HG03108 (cell line): Measurements from ENCODE around the gene RAD21L1.
"Not testable (repeated sequence)": the region's sequence is repeated elsewhere in the genome, so short reads cannot be mapped to it uniquely, and the experiment has no call there.

Source experiments
- ATAC-seq: cut with Tn5 transposase; IDR thresholded peaks from one replicate; pipeline ENCODE4 v1.9.1; 2021; ENCODE audit warnings: moderate library complexity; ENCODE audit not compliant: unreplicated experiment

RAD21L1 gene

DNA sequence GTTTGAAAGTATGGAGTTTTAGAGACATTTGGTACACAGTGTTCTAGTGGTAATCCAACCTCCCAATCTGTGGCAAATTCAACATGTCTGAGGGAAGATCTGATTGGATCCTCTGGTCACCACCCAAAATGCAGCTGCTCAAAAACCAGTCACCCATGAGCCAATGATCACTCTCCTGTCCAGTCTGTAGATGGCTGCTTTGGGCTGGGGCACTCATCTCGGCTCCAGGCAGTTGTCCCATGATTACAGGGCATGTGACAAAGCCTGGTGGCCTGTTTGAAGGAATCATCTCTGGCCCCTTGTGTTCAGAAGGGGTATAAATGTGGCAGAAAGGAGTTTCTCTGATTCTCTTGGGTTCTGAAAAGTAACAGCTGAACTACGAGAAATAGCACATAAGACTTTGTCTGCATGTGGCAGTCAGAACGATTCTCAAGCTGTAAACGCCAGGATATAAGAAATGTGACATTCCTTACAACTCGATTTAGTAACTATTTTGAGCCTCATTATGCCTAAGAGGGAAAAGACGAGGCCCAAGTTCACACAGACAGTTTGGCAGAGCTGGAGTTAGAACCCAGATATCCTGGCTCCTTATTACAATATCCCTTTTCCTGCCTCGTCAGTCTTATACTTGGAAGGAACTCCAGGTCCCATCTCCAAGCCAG, 26.5 kb upstream of the RAD21L1 start:
- no peak for ATAC-seq

DNA sequence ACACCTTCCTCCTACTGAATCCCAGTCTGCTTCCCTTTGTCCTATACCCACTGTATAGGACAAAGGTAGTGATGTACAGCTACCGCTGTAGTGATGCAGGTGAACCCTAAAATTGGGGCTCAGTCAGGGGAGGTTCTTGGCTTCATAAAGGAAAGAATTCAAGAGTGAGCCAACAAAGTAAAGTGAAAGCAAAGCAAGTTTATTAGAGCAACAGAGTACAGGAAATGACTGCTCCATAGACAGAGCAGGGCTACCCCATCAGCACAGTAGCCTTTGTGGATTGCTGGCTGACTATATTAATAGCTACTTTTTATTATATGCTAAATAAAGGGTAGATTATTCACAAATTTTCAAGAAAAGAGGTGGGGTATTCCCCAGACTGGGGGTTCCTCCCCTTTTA, 25.9 kb upstream of the RAD21L1 start:
- ATAC-seq = no peak

DNA sequence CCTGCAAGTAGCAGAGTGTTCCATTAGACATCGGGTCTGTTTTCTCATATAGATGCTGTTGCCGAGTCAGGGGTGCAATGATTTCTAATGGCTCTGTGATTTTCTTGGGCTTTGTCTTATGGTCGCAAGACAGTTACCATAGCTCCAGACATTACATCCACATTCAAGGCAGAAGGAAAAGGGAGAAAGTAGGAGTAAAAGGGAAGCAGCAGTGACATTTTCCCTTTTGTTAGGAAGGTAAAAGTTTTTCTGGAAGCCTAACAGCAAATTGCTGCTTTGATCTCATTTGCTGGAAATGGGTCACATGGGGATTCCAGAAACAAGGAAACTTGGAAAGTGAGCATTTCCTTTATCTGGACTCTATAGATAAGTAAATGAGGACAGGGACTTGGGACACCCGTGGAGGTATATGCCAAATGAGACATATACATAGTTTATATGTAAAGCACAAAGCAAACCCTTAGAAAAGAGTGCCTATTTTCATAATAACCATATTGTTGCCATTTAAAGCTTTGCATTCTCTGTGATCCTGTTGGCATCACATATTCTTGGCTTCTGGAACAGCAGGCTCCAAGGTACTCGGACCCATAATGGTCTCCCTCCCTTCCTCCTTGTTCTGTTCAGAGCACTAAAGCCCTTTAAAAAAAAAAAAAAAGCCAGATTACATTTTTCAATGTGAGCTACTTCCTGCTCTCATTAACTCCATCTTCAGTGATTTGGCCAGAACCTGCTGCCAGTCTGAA, 22.9 kb upstream of the RAD21L1 start, which contains the start of gene C20orf202:
C20orf202 (plus strand) TSS at position 693 of the 743 bp plus-strand sequence. CDS start 132 bp downstream, outside the sequence.
- no peak for ATAC-seq

DNA sequence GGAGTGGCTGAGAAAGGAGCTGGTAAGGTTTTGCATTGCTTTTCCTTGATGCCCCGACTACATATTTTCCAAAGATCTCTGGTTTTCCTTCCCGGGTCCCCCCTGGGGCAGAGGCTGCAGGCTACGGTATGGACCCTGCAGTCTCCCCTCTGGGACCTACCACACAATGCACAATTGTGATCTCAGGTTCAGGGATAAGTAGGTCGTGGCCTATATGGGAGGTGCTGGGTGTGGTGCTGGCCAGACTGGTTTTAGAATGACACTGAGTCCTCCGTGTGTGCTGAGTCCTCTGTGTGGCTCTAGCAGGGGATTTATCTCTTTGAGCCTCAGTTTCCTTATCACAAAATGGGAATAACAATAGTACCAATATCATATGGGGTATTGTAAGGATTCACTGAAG, 22.2 kb upstream of the RAD21L1 start:
- ATAC-seq = no peak

DNA sequence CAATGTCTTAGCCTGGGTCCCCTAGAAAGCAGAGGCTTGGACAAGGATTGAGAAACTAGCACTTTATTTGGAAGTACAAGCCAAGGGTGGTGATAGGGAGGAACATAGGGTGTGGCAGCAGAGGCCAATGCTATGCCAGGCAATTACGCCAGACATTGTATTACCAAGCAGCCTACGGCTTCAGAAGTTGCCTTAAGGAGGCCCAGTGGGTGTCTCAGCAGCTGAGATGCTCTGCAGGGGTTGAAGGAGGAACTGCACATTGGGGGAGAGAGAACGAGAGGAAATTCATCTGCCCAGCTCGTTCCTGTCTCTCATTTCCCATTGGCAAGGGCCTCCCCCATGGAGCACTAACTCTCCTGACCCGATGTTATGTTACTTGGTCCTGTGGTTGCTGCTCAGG, 21.7 kb upstream of the RAD21L1 start:
- no peak for ATAC-seq

DNA sequence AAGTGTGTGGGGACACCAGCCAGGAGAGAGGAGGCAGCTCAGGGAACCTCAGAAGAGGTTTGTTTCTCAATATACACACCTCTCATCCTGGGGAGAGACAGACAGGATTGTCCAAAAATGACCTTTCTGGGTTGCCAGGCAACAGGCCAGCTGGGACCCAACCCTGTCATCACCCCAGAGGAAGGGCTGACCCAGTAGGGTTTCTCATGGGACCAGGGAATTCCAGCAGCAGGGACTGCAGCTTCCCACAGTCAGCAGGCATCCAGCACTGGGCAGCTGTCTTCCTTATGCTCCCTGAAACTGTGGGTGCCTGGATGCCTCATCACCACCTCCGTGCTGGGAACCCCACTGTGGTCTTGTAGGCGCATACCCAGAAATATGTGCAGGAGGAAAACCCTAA, 21.3 kb upstream of the RAD21L1 start:
- no peak for ATAC-seq

DNA sequence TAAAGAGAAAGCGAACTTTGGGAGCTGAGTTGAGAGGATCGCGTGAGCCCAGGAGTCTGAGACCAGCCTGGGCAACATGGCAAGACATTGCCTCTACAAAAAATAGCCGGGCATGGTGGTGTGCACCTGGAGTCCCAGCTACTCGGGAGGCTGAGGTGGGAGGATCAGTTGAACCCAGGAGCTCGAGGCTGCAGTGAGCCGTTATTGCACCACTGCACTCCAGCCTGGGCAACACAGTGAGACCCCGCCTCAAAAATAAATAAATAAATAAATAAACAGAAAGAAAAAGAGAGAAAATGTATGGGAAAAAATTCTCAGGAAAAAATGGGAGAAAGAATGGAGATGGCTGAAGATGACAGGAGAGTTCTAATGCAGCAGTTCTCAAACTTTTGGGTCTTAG, 20.0 kb upstream of the RAD21L1 start:
- no peak for ATAC-seq

DNA sequence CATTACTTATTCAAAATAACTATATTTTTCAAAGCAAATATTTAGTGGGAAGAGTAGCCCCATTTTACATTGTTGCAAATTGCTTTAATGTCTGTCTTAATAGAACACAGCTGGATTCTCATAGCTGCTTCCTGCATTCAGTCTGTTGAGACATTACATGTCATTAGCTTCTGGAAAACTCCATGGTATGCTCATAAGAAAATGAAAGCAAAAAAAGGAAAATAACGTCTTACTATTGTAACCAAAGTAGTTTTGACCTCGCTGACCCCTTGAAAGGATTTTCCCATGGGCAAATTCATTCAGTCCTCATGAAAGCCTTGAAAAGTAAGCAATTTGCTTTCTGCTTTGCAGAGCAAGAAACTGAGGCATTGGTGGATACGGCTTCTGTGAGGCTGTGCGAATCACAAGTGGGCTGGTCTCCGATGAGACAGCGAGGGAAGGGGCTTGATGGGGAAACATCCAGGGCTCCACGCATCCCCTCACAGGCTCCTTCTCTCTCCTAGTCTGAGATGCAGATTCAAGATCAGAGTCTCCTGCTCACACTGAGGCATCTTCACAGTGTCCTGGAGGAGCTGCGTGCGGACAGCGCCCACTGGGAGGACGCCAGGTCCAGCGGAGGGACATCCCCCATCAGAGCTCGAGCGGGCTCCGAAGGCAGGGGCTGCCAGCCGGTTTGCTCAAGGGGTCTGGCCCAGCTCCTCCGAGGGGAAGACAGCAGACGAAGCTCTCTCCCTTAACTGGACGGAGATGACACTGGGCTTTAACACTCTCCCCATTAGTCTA, 19.3 kb upstream of the RAD21L1 start:
- ATAC-seq = no peak

DNA sequence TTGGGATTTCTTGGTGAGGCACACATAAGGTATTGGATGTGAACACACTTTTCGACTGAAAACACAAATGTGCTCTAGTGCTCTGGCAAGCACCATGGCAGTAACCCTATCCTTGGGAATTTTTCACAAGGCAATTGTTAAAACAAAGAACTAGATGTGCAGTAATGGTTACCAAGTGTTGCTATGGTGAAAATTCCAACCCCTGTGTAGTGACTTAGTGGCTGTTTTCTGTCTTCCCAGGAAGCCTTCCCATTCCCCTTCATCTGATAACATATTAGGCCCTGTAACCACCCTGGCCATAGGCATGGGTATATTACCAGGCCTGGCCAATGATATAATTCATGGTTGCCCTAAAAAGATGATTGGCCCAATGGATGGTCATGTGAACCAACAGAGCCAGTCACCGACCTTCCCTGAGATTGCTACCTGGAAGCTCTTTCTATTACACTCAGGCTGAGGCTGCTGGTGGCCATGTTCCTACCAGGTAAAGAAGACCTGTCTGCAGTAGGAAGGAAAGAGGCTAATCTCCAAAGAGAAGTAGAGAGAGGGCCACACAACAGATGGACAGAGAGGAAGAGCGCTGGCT, 18.5 kb upstream of the RAD21L1 start:
- ATAC-seq = no peak

DNA sequence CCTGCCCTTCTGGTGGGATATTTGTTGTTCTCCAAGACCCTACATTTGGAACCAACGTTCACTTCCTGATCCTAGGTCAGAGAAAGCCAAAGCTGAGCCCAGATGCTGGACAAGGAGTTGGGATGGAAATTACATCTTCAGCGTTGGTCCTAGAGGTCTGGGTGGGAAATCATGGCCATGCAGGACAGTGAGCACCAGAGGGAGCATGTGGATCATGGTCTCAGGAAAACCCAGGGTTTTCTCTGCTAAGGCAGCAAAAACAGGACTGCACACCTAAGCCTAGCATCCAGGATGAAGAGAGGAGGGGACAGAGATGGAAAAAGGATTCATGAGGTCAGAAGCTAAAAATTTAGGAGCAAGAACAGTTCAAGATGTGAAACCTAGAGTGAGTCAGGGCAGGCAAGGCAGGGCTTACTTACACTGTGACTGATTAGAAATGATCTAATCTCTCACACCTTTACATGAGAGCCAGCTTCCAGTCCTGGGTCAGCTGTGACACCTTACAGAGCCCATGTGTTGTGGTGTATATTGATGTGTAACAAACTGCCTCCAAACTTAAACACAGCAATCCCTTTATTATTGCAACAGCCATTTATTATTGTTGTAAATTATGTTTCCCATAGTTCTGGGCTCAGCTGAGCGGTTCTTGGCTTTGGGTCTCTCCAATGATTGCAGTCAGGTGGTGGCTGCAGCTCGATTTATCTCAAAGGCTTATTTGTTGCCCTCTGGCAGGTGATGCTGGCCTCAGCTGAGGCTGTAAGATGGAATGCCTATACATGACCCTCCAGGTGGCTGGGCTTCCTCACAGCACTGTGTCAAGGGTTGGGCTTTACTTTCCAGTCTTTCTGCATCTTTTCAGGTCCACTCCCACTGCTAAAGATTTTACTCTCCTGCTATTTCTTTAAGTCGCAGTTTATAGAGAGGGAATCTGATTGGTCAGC, 16.1 kb upstream of the RAD21L1 start:
- no peak for ATAC-seq

DNA sequence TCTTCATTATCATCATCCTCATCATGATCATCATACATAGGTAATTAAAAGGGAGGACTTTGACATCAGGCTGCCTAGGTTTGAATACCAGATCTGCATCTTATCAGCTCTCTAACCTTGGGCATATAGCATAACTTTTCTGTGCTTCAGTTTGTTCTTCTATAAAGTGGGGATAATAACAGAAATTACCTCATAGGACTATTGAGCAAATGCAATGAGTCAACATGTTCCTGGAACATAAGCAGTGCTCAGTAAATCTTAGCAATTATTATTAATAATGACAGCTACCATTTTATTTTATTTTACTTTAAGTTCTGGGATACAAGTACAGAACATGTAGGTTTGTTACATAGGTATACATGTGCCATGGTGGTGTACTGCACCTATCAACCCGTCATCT, 15.3 kb upstream of the RAD21L1 start:
- no peak for ATAC-seq

DNA sequence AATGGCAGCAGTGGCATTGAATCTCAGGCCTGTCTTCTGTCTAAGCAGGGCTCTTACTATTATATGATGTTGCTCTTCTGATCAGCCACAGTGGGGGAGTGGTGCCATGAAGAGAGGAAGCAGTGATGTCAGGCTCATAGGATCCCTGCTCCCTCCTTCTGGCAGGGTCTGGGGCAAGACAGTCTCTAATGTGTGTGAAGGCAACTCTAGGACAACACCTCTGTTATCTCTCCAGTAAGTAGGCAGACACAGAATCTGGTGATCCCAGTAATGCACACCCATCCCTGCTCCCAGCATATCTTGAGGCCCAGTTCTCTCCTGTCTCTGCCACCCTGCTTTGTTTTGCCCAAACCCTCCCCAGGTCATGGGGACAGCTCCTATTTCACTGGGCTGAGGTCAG, 13.8 kb upstream of the RAD21L1 start:
- no peak for ATAC-seq

DNA sequence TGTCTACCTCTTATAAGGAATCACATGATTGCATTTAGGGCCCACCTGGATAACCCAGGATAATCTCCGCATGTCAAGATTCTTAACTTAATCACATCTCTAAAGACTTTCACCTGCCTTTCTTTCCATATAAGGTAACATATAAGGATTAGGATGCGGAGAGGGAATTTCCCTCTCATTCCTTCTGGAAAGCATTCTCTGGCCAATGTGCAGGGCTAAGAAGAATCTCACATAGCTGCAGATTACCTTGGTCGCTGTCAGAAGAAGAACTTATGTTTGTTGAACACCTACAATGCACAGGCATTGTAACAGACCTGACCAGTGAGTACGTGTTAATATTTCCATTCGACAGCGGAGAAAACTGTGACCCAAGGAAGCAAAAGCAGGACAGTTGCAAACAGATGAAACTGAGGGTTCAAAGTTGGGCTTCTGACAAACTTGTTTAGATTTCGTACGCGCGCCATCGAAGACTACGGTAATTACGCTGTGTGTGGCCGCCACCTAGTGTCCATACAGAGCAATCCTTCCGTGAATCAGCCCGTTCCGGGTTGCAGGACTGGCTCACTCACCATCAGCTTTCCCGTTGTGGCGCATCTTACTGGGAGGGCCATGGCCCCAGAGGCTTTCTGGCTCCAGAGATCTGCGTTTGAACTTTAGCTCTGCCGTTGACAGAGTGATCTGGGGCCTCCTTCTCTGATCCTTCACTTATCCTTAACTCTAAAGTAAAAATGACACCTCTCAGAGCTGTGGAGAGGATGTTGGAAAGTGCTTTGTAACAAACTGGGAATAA, 13.0 kb upstream of the RAD21L1 start:
- peak; percentile 61 for ATAC-seq

DNA sequence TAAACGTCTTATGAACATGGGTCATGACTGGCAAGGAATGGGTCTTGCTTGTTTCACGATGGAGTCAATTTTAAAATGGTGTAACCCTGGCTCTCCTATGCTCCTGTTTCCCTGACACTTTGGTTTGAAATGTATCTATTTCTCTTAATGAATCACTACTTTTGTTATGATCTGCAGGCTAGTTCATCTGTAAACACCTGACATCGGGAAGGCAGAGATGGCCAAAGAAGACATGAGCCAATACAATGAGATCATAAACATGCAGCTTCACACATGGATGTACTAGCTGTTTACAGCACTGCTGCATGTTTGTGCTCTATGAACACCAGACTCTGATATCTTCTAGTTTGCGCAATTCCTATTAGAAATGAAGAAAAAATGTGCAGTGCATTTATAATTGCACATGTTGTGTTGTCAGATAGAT, 11.0 kb upstream of the RAD21L1 start:
- no peak for ATAC-seq

DNA sequence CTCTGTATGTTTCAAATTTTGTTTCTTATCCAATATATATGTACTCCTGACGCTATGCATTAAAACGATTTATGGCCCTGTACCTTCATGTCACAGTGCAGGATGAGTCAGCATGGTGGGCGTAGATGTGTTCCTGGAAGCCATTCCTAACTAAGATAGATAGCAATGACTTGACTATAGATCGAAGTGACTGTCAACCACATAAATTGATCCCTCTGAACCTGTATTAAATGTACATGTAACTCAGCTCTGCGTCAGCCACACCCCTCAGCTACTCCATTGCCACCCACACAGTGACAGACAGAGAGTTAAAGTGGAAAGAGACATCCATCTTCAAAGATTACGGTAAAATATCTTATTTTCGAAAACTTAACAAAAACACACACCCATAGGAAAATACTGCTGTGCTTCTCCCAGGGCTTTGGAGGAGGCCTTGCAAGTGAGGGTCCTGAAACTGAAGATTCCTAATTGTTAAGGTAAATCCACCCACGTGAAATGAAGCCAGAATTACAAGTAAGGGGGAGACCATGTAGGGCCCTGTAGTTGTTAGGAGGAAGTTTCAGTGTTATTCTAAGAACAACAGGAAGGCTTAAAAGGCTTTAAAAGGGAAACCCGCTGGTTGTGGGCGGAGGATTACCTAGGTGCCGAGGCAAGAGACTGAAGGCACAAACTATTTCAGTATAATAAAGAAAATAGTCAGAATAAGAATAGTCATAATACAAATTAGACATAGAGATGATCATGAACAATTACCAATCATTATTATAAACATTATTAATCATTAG, 10.3 kb upstream of the RAD21L1 start:
- ATAC-seq = no peak

DNA sequence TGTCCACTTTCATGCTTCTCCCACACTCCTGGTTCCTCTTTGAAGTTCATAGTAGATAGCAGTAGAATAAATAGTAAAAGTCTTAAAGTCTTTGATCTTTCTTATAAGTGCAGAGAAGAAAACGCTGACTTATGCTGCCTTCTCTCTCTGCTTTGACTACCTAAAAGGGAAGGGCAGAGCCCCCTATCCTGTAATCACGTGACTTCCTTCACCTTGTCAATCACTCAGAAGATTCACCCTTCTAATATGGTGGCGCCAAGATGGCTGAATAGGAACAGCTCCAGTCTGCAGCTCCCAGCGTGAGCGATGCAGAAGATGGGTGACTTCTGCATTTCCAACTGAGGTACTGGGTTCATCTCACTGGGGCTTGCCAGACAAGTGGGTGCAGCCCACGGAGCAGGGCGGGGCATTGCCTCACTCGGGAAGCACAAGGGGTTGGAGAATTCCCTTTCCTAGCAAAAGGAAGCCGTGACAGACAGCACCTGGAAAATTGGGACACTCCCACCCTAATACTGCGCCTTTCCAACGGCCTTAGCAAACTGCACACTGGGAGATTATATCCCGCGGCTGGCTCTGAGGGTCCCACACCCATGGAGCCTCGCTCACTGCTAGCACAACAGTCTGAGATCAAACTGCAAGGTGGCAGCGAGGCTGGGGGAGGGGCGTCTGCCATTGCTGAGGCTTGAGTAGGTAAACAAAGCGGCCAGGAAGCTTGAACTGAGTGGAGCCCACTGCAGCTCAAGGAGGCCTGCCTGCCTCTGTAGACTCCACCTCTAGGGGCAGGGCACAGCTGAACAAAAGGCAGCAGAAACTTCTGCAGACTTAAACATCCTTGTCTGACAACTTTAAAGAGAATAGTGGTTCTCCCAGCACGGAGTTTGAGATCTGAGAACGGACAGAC, 9.1 kb upstream of the RAD21L1 start:
- ATAC-seq = not testable (repeated sequence)

DNA sequence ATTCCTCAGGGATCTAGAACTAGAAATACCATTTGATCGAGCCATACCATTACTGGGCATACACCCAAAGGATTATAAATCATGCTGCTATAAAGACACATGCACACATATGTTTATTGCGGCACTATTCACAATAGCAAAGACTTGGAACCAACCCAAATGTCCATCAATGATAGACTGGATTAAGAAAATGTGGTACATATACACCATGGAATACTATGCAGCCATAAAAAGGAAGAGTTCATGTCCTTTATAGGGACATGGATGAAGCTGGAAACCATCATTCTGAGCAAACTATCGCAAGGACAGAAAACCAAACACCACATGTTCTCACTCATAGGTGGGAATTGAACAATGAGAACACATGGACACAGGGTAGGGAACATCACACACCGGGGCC, 3.1 kb upstream of the RAD21L1 start:
- ATAC-seq = not testable (repeated sequence)
